H1 (cell line): Measurements from ENCODE around the gene ZNF219. TPM values are rescaled to one million over a fixed set of nuclear protein-coding genes. Genes with fewer than 3 reads are reported as not detected.
A peak's percentile ranks its signal among the peaks of the same experiment; 100 is the strongest.

Source experiments
- CTCF ChIA-PET: fragments of 300-600 bp; sonication (Branson Sonifier 250); formaldehyde crosslinking; loops from one replicate; lab custom pipeline; 2021; ENCODE audit not compliant: partially characterized antibody; lab: Charles Lee
- POLR2A ChIA-PET: fragments of 300-600 bp; sonication (Branson Sonifier 250); formaldehyde crosslinking; loops from one replicate; lab custom pipeline; 2021; ENCODE audit warnings: inconsistent platforms; ENCODE audit not compliant: partially characterized antibody; lab: Charles Lee
- DNase-seq, 2 experiments: peaks; one replicate each; pipeline versions ENCODE4 v3.0.0 to v3.0.0-alpha.2; 2010 to 2022; ENCODE audit warnings: low spot score in 2 of 2, low read depth in 1 of 2, mixed read lengths in 1 of 2
- FAIRE-seq: peaks from 2 replicates; lab custom pipeline; 2011; peaks lifted over from hg19 to GRCh38; lab: Jason Lieb, UNC
- H2AFZ ChIP-seq: 2 replicates; pipeline ENCODE4 v1.8.1; 2012; ENCODE audit warnings: low read length, inconsistent platforms
- H2AK5ac ChIP-seq: 2 replicates; pipeline ENCODE4 v1.6.1; 2013; ENCODE audit warnings: low read depth, low read length
- H2BK120ac ChIP-seq: replicated peaks from 2 replicates; pipeline ENCODE3; 2013; ENCODE audit warnings: low read depth, low read length, inconsistent platforms
- H2BK12ac ChIP-seq: 2 replicates; pipeline ENCODE4 v1.6.1; 2013; ENCODE audit warnings: low read depth, low read length
- H2BK15ac ChIP-seq: 2 replicates; pipeline ENCODE4 v1.6.1; 2013; ENCODE audit warnings: low read length
- H2BK20ac ChIP-seq: 2 replicates; pipeline ENCODE4 v1.6.1; 2013; ENCODE audit warnings: low read length
- H2BK5ac ChIP-seq: 2 replicates; pipeline ENCODE4 v1.6.1; 2013; ENCODE audit warnings: low read depth, low read length
- H3K14ac ChIP-seq: 2 replicates; pipeline ENCODE4 v1.6.1; 2013; ENCODE audit warnings: inconsistent platforms; ENCODE audit not compliant: insufficient read length
- H3K18ac ChIP-seq: 2 replicates; pipeline ENCODE4 v1.6.1; 2013; ENCODE audit warnings: low read length; ENCODE audit errors: extremely low read depth
- H3K23ac ChIP-seq: 2 replicates; pipeline ENCODE4 v1.6.1; 2013; ENCODE audit warnings: inconsistent platforms; ENCODE audit not compliant: insufficient read length
- H3K23me2 ChIP-seq: 2 replicates; pipeline ENCODE4 v1.6.1; 2013; ENCODE audit warnings: low read depth, low read length
- H3K27ac ChIP-seq: 2 replicates; pipeline ENCODE4 v1.6.1; 2011; ENCODE audit warnings: low read depth, low read length, inconsistent platforms
- H3K27me3 ChIP-seq, 4 experiments: replicated peaks in 1 of 4; 1 replicate in 1 of 4; 2 replicates in 3 of 4; pipeline versions ENCODE4 v1.6.1 to v1.8.1; 2011 to 2013; ENCODE audit warnings: low read length in 3 of 4, mild to moderate bottlenecking in 3 of 4, inconsistent platforms in 2 of 4, mixed read lengths in 2 of 4, moderate library complexity in 1 of 4; ENCODE audit not compliant: control insufficient read depth in 3 of 4, insufficient read depth in 3 of 4; ENCODE audit errors: extremely low read depth in 1 of 4
- H3K36me3 ChIP-seq, 4 experiments: 2 replicates each; pipeline versions ENCODE4 v1.6.1 to v1.8.1; 2011 to 2013; ENCODE audit warnings: mild to moderate bottlenecking in 4 of 4, low read length in 3 of 4, moderate library complexity in 2 of 4, control low read depth in 1 of 4, inconsistent platforms in 1 of 4; ENCODE audit not compliant: insufficient read depth in 4 of 4, control insufficient read depth in 2 of 4
- H3K4ac ChIP-seq: replicated peaks from 2 replicates; pipeline ENCODE3; 2013; ENCODE audit warnings: low read length, low read depth, mixed read lengths, inconsistent platforms; ENCODE audit not compliant: insufficient read length
- H3K4me1 ChIP-seq, 4 experiments: replicated peaks in 1 of 4; 1 replicate in 1 of 4; 2 replicates in 3 of 4; pipeline versions ENCODE4 v1.6.1 to v1.8.1; 2011 to 2013; ENCODE audit warnings: low read length in 3 of 4, inconsistent platforms in 2 of 4, mixed read lengths in 1 of 4; ENCODE audit not compliant: insufficient read depth in 4 of 4, control insufficient read depth in 3 of 4
- H3K4me2 ChIP-seq, 2 experiments: 2 replicates each; pipeline versions ENCODE4 v1.6.1 to v1.8.1; 2011 to 2013; ENCODE audit warnings: low read depth in 2 of 2, low read length in 2 of 2, control low read depth in 1 of 2, inconsistent platforms in 1 of 2, mild to moderate bottlenecking in 1 of 2; ENCODE audit not compliant: insufficient read depth in 1 of 2
- H3K4me3 ChIP-seq, 4 experiments: fragments of 200-600, 300-600 bp in 1 of 4; sonication (generic), shearing (Covaris generic), sonication (Bioruptor Twin) in 1 of 4; 2 replicates each; pipeline versions ENCODE4 v1.5.1 to v1.8.1; 2011 to 2016; ENCODE audit warnings: low read length in 4 of 4, low read depth in 3 of 4, control low read depth in 2 of 4, inconsistent platforms in 2 of 4, mild to moderate bottlenecking in 2 of 4, mixed read lengths in 1 of 4, moderate library complexity in 1 of 4; ENCODE audit not compliant: insufficient read depth in 2 of 4; ENCODE audit errors: extremely low read depth in 1 of 4
- H3K56ac ChIP-seq: replicated peaks from 2 replicates; pipeline ENCODE3; 2013; ENCODE audit warnings: low read depth, mild to moderate bottlenecking, mixed read lengths, low read length, inconsistent platforms; ENCODE audit not compliant: insufficient read length
- H3K79me1 ChIP-seq: 2 replicates; pipeline ENCODE4 v1.6.1; 2013; ENCODE audit warnings: low read depth, low read length, control low read depth
- H3K79me2 ChIP-seq, 2 experiments: 2 replicates each; pipeline versions ENCODE4 v1.6.1 to v1.8.1; 2012 to 2013; ENCODE audit warnings: low read length in 2 of 2, mild to moderate bottlenecking in 2 of 2, inconsistent platforms in 1 of 2; ENCODE audit not compliant: insufficient read depth in 2 of 2, control insufficient read depth in 1 of 2
- H3K9ac ChIP-seq, 4 experiments: replicated peaks in 1 of 4; 1 replicate in 1 of 4; 2 replicates in 3 of 4; pipeline versions ENCODE4 v1.6.1 to v1.8.1; 2011 to 2013; ENCODE audit warnings: low read depth in 3 of 4, low read length in 3 of 4, control low read depth in 2 of 4, mild to moderate bottlenecking in 2 of 4, moderate library complexity in 2 of 4, inconsistent platforms in 1 of 4; ENCODE audit errors: extremely low read depth in 1 of 4
- H3K9me3 ChIP-seq, 2 experiments: 2 replicates each; pipeline versions ENCODE4 v1.6.1 to v1.8.1; 2012 to 2013; ENCODE audit warnings: mild to moderate bottlenecking in 2 of 2, moderate library complexity in 2 of 2, control low read depth in 1 of 2, inconsistent platforms in 1 of 2, low read depth in 1 of 2, low read length in 1 of 2, mixed read lengths in 1 of 2; ENCODE audit not compliant: insufficient read depth in 2 of 2
- H4K20me1 ChIP-seq, 2 experiments: replicated peaks in 1 of 2; 2 replicates each; pipeline versions ENCODE3 to v1.8.1; 2011 to 2013; ENCODE audit warnings: inconsistent platforms in 2 of 2, low read length in 2 of 2, mild to moderate bottlenecking in 1 of 2; ENCODE audit not compliant: insufficient read depth in 2 of 2, control insufficient read depth in 1 of 2
- H4K5ac ChIP-seq: 2 replicates; pipeline ENCODE4 v1.6.1; 2013; ENCODE audit warnings: low read length, low read depth, mixed read lengths, inconsistent platforms; ENCODE audit not compliant: insufficient read length
- H4K8ac ChIP-seq: 2 replicates; pipeline ENCODE4 v1.8.0; 2013; ENCODE audit warnings: mild to moderate bottlenecking, moderate library complexity, low read length, inconsistent platforms; ENCODE audit not compliant: insufficient read depth; ENCODE audit errors: extremely low read depth
- H4K91ac ChIP-seq: replicated peaks from 2 replicates; pipeline ENCODE3; 2013; ENCODE audit warnings: low read length, mixed read lengths, inconsistent platforms; ENCODE audit not compliant: insufficient read length
- EP300 ChIP-seq, 2 experiments: IDR thresholded peaks; 1 replicate in 1 of 2; 2 replicates in 1 of 2; pipeline ENCODE4 v1.6.1; 2011 to 2012; ENCODE audit warnings: low read depth in 2 of 2, low read length in 2 of 2, mild to moderate bottlenecking in 2 of 2, borderline replicate concordance in 1 of 2, inconsistent platforms in 1 of 2, moderate library complexity in 1 of 2
- WGBS, 2 experiments: shearing (Covaris generic) in 1 of 2; methylation state at CpG; one replicate each; pipeline versions ENCODE4 v1.1.6 to v1.1.7; 2013 to 2015; ENCODE audit warnings: low lambda C conversion rate in 2 of 2, mixed read lengths in 2 of 2, inconsistent platforms in 1 of 2, low coverage in 1 of 2, missing lambda C conversion rate in 1 of 2; ENCODE audit not compliant: insufficient replicate concordance in 2 of 2, insufficient coverage in 1 of 2, insufficient read length in 1 of 2; ENCODE audit errors: extremely low coverage in 1 of 2, missing lambda C conversion rate in 1 of 2; 5-methylcytosine and 5-hydroxymethylcytosine counted together
- polyA plus RNA-seq, 7 experiments: library from polyadenylated mRNA; depleted of rRNA in 3 of 7; stranded (reverse) in 5 of 7; unstranded in 2 of 7; fragments of >200 nt in 5 of 7; fragments of 200-250 nt in 2 of 7; gene quantifications; 1 replicate in 5 of 7; 2 replicates in 1 of 7; 4 replicates in 1 of 7; pipeline versions ENCODE4 v1.2.1 to v1.2.3, GENCODE V29; 2011 to 2013; ENCODE audit warnings: missing spikeins in 2 of 7, mixed read lengths in 2 of 7
- total RNA-seq: library from RNA; stranded (reverse); fragmentation: NEBNext Ultra II Directional; extraction: Animal tissue kit (Norgen Biotek cat#: 25700); gene quantifications from 2 replicates; pipeline ENCODE4 v1.2.1, GENCODE V29; 2021

ZNF219 gene
- total and polyA plus RNA-seq, 2 of the 8 experiments (the other 6 are each of a cell fraction or from before 2014, with no cell fraction given) = 113 to 160 TPM

DNA sequence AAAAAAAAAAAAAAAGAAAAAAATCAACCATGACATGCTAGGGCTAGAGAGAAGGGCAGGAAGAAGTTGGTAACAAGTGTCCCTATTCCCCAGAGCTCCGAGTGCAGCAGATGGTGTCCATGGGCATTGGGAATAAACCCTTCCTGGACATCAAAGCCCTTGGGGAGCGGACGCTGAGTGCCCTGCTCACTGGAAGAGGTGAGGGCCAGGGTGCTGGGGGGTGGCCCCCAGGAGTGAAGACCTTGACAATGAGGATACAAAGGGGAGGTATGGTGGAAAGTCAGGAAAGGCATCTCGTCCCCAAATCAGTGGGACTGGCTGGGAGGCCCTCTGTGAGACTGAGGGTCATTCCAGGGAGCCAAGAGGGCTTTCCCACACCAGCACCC lies 11.6 kb downstream of the ZNF219 start:
- H3K18ac ChIP-seq = no peak overlapping the region
- no peak overlapping the region for H3K23ac ChIP-seq
- H3K4me1 ChIP-seq = peaks cover 0 to 5% (median 0%) of the 10 kb centered on the region in 4 experiments; a peak in 3 of 7 replicates
- H3K27me3 ChIP-seq = no peaks in the 10 kb centered on the region
- no peaks in the 10 kb centered on the region for H3K9me3 ChIP-seq
- 0 out of 2 replicates have a peak, but pooled peaks cover 4% of the 10 kb centered on the region for H3K79me1 ChIP-seq
- H4K8ac ChIP-seq = no peak overlapping the region
- no peak overlapping the region for H2AK5ac ChIP-seq
- H2BK12ac ChIP-seq = no peak overlapping the region
- H2AFZ ChIP-seq = no peak overlapping the region
- no peaks in the 10 kb centered on the region for H3K79me2 ChIP-seq
- no peak for FAIRE-seq
- peaks cover 12 to 17% of the 10 kb centered on the region in 2 experiments for H4K20me1 ChIP-seq
- H3K27ac ChIP-seq = peak overlapping the region; percentile 47; the same call in 1 of the 2 replicates
- no peak overlapping the region for H2BK5ac ChIP-seq
- no peak overlapping the region for H3K9ac ChIP-seq
- H4K91ac ChIP-seq = no peak overlapping the region
- DNase-seq = no peak
- H2BK15ac ChIP-seq = no peak overlapping the region
- CTCF ChIA-PET = interaction anchor here (0.6 to 10.2 kb wide), 7 partner anchors 15 to 116 kb away, joined by 3 to 148 read pairs (median 9); partner anchors contain the start of gene TMEM253
- no peaks in the 10 kb centered on the region for H3K23me2 ChIP-seq
- H4K5ac ChIP-seq = no peak overlapping the region
- peaks cover 26 to 74% (median 65%) of the 10 kb centered on the region in 4 experiments for H3K36me3 ChIP-seq
- WGBS, 2 experiments = 90% methylated on average over 4 of the region's 4 CpGs; no CpG with 5 or more reads in 1 of the 2 experiments
- H2BK120ac ChIP-seq = no peak overlapping the region
- POLR2A ChIA-PET = interaction anchor here (0.6 to 12.4 kb wide), 10 partner anchors 10 to 369 kb away, joined by 3 to 245 read pairs (median 8); partner anchors contain the start of genes ARHGEF40, CHD8, NDRG2 and TMEM253
- H3K4me2 ChIP-seq = no peak overlapping the region
- no peak overlapping the region for H3K4me3 ChIP-seq
- no peak overlapping the region for H3K14ac ChIP-seq
- H3K56ac ChIP-seq = no peak overlapping the region
- H2BK20ac ChIP-seq = no peak overlapping the region
- H3K4ac ChIP-seq = no peak overlapping the region
- TF ChIP-seq EP300 (IDR thresholded peaks at IDR 0.05; ENCODE audit: borderline replicate concordance in 1 of 2, low read depth in 2 of 2, low read length in 2 of 2) = no peak
